RCC 7860 (cell line): ENCODE data around the gene CHST1.

Source experiments
- DNase-seq: peaks from one replicate; pipeline ENCODE4 v3.0.0-alpha.2; 2015; ENCODE audit warnings: low spot score
- FAIRE-seq: peaks from 2 replicates; lab custom pipeline; 2012; peaks lifted over from hg19 to GRCh38; lab: Jason Lieb, UNC

CHST1 gene

DNA sequence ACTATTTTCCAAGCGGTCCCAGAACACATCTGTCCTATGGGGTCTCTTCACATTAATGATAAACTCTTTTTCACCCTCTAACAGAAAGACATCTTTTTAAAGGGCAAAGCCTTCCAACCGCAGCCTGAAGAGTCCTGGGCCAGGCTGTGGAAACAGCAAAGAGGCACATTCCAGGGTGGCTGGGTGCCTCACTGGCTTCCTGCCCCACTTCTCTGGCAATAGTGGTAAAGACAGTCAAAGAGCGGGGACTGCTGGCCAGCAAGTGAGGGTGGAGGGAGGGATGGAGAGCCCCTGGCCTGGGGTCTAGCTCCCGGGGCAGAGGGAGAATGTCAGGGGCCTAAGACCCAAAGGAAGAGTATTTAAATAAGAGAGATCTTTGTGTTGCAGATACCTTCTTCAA, 10.2 kb upstream of the CHST1 start:
- no peak for DNase-seq
- no peak for FAIRE-seq

DNA sequence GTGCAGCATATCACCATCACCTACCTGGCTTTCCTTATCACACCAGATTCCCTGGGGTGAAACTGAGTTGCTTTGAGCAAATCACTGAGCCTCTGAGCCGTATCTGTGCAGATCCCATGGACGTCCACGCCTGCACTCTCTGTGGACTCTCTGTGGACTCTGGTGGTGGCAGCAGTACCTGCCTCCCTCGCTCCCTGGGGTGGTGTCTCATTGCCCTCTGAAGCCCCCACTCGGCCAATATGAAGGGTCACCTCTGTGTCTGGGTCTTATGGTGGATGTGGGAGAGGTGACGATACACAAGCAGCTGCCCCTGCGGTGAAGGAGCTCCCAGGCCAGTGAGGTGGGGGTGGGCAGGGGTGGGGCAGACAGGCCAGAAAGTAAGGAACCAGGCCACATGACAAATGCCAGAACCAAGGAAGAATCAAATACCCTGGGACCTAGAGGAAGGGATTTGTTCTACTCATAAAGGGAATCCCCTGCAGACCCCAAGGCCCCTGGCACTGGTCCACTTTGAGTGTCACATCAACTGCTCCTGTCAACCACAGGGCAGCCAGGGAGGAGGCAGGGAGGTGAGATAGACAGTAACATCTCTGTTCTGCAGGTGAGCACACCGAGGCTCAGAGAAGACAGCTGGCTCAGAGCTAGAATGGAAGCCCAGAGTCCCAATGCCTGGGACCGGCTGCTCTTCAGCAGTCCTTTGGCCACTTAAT, 9.2 kb upstream of the CHST1 start:
- FAIRE-seq (no peak), DNase-seq (no peak)

DNA sequence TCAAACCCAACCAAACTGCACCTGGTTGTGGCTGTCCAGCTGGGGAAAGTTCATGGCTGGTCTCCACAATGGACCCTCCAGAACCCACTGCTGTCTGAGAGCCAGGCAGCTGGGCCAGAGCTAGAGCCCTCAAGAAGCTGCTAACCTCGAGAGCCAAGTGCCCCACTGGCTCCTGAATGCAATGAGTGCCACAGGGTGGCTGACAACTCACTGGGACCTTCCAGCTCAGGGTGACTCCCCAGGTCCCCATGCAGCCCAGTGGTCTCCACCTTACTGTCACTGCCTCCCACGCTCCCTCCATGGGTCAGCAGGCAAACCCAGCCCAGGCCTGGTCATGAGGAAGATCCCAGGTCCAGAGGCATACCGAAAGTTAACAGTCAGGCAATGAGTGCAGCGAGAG, 8.0 kb upstream of the CHST1 start:
- no peak for FAIRE-seq
- no peak for DNase-seq

DNA sequence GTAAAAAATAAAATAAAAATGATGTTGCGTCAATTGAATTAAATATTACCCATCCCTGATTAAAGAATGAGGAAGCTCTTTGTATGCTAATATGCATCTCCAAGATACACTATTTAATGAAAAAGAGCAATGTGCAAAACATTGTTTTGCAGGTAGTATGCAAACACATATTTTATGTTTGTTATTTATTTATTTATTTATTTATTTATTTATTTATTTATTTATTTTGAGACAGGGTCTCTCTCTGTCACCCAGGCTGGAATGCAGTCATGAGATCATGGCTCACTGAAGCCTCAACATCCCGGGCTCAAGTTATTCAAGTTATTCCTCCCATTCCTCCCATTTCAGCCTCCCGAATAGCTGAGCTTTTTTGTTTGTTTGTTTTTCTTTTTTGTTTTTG, 7.2 kb upstream of the CHST1 start:
- DNase-seq (no peak), FAIRE-seq (no peak)

DNA sequence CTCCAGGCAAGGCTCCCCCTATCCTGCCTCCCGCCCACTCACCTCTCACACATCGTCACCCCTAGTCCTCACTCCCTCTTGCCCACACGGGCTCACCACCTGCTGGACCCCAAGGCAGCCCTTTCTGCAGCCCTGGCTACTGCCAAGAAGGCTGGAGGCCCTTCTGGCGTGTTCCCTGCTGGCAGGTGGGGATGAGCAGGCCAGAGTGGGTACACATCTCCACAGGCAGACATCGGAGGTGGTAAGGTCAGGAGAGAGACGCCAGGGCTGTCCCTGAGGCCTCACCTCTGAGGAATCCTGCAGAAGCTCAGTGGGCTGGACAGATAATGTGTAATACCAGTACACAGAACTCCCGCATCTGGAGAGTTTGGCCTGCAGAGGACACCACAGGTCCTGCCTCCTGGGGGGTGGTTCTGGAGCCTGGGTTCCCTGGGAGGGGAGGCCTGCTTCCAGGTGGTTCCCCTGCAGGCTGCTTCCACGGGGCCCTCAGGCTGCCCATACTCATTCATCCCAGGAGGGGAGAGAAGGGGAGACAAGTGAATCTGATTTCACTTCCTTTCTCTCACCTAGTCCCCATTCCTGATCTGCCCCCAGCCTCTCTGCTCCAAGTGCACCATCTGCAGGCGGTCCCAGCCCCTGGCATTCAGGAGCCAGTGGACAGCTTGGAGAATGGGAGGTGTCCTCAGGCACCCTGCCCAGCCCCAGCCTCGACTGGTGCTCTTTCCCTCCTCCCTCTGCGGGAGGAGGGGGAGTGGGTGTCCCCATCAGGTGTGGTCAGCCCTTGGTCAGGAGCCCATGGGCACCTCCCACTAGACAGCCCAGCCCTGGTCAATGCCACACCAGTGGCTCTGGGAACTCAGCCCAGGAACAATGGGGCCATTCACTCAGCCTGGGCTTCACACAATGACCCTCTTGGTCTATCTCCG, 6.1 kb upstream of the CHST1 start:
- FAIRE-seq (no peak), DNase-seq (no peak)

DNA sequence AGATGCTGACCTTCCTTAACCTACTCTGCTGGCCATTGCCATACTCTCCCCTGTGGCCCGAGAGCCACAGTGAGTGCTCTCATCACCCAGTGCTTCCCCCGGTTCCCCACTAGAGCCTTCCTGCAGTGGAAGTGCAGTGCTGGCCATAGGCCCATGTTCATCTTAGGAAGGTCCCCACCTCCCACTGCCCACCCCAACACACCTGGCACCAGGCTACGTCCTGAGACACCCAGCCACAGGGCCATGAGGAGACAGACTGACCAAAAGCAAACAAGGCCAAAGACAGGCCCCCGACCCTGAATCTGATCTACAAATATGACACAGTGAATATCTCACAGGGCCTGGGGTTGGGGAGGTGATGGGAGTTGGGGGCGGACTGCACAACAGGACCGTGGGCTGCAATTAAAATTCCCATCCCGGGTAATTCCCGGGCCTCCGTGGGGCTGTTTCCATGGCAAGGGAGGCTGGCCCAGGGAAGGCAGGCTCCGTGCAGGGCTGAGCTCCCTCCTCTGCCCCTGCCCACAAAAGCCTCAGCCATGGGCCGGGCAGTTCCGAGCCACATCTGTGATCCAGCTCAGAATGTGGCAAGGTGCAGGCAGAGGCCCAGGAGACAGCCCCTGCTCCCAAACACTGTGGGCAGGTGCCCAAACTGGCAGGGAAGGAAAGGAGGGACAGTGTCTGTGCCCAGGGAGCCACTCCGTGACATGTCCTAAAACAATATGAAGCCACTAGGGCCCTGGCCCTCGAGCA, 5.1 kb upstream of the CHST1 start:
- no peak for FAIRE-seq
- DNase-seq = no peak

DNA sequence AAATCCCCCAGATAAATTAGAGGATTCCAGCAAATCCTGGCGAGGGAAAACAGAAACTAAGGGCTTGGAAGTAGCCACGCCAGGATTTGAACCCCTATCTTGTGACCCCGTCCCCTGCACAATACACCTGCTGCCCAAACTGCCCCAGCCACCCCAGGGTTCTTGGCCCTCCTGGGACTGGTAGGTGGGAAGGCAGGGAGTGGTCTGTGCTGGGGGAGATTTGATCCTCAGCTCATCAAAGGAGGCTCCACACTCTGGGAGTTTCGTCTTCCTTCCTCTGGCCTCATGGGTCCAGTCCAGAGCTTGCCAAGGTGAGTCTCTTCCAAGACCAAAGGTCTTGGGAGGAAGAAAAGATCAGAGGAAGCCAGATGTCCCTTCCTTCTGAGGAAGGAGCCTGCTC, 4.5 kb upstream of the CHST1 start:
- no peak for FAIRE-seq
- DNase-seq = no peak

DNA sequence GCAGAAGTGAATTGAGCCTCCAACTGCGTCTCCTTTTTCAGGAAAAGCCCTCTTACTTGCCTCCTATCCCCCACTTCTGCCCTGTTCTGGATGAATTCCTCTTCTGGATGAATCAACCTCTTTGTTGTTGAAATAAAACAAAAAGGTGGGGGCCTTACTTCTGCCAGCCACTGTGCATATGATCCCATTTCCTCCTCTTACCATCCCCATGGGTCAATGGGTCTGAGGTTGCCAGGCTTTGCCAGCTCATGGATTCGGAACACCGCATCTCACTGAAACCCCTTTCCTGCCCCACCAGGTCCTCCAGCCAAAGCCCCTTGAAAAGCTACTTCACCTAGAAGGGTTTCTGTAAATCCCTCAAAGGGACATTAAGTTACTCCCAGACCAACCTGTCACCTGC, 3.7 kb upstream of the CHST1 start:
- no peak for FAIRE-seq

DNA sequence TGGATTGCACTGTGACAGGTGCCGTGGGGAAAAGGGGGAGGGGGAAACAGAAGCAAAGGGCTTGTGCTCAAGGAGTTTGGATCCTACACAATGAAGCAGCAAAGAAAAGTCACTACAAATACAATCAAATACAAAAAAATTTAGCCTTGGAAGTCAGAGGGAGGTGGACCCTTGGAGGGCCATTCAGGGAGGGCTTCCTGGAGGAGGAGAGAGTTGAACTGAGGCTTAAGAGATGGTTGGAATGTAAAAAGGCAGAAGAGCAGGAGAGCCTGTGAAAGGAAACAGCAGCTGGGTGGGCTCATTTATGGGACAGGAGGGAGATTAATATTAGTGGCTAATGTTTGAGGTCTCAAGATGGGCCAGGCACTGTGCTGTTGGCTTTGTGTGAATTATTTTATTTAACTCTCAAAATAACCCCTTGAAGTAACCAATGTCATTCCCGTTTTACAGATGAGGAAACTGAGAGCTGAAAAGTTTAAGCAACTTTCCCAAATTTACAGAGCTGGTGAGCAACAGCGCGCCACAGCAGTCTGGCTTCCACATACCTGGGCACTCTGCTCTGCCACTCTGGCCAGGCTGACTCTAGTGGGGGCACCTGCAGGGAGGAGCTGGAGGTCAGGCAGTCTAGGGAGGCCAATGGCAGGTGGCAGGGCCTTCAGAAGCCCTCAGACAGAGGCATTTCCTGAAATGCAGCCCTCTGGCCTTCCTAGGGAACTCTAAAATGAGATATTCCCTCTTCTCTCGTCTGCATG, 2.7 kb upstream of the CHST1 start:
- no peak for DNase-seq
- no peak for FAIRE-seq

More for the DNA sequence above, 3.7 kb upstream of the CHST1 start:
- no peak for DNase-seq

DNA sequence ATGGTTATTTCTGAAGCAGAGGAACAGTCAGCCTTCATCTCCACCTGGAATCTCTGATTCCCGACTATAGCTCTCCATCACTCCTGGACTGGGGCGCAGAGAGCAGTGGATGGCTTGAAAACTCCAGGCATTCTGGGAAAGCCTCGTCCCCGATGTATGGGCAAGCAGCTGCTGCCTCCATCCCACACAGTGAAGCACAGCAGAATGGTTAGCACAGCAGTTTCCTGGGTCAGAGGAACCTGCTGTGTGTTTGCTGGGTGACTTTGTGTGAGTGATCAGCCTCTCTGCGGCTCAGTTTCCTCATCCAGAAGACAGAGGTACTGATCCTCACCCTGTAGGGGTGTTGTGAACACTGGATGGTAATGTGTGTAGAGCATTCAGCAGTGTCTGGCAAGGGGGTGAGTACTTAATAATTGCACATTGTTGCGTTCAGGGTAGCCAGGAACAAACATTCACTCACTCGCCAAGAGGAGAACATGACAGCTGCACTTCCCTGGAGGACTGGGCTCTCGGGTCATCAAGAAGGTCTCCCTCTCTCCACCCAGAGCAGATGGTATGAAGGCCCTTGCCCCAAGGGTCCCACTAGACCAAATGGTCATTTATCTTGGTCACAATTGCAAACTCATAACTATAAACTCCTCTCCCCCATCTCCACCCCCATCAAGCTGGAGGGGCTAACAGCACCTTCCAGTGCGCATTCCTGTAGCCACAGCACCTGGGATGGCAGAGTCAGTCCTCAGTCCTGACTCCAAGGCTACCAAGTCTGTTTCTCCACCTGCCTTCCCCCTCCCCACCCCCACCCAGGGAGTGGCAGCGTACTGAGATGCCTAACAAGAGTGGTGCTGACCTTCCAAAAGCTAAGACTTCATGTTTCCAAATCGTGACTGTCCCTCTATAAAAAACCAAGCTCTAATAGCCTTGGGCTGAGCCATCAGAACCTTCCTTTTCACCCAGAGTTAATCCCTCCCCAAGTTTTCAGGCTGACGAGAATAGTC, 1.5 kb upstream of the CHST1 start:
- no peak for FAIRE-seq

DNA sequence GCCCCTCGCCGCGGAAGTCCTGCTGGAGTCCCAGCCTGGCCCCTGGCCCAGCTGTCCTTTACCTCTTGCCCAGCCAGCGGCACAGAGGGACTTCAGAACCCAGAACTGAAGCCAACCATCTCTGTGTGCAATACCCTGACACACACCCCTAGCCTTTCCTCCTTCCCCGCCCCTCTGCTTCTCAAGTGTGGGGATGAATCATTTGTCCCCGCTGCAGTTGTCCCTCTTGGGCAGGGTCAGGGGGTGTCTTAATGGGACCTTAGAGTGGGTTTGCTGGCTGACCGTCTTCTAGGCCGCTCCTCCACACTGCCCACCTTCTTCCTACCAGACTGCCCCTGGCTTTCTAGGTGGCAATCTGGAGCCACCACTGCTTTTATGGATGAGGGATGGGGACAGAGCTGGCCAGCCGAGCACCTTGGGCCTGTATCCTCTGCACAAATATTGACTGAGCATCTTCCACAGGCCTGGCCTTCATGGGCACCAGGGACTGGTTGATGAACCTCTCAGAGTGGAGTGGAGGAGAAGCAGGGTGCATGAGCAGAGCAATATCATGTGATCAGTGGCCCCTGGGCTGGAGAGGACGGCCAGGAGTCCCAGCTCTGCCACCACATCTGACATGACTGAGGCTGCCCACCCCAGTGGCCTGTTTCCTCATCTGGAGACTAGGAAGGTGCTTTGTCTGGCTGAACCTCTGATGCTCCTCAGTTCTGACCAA, 668 bp upstream of the CHST1 start:
- DNase-seq = no peak

More for the DNA sequence above, 1.5 kb upstream of the CHST1 start:
- DNase-seq = no peak

DNA sequence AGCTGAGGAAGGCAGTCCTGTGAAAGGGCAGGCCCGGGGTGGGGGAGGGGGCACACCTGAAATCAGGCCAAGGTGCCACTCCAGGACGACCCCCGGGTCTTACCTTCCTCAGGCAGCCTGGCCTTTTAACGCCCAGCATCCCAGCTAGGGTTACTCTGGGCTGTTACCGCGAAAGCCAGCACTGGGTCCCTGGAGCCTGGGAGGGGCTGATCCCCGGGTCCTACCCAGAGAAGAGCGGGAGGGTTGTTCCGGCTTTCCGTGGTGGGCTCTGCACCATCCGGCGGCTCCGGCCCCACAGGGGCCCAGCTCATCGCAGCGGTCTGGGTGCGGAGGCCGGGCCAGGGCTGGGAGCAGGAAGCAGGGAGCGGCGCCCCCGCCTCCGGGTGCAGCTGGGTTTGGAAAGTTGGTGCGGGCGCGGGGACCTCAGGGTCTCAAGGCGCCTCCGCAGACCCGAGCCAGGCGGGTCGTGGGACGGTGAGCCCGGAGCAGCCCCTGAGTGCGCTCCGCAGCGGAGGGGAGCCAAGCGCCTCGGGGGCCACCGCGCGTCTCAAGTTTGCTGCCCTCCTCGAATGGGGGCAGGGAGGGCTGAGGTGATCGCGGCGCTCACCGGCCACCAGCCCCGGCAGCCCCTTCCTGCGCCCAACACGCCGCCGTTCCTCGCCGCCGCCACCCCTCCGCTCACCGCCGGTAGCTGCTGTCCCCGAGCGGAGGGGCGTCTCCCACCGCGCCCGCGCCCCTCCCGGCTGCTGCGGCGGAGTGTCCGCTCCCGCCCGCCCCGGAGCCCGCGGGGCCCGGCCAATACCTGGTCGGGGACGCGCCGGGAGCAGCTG, 831 bp downstream of the CHST1 start:
- no peak for DNase-seq
- FAIRE-seq = no peak

More for the DNA sequence above, 668 bp upstream of the CHST1 start:
- no peak for FAIRE-seq

DNA sequence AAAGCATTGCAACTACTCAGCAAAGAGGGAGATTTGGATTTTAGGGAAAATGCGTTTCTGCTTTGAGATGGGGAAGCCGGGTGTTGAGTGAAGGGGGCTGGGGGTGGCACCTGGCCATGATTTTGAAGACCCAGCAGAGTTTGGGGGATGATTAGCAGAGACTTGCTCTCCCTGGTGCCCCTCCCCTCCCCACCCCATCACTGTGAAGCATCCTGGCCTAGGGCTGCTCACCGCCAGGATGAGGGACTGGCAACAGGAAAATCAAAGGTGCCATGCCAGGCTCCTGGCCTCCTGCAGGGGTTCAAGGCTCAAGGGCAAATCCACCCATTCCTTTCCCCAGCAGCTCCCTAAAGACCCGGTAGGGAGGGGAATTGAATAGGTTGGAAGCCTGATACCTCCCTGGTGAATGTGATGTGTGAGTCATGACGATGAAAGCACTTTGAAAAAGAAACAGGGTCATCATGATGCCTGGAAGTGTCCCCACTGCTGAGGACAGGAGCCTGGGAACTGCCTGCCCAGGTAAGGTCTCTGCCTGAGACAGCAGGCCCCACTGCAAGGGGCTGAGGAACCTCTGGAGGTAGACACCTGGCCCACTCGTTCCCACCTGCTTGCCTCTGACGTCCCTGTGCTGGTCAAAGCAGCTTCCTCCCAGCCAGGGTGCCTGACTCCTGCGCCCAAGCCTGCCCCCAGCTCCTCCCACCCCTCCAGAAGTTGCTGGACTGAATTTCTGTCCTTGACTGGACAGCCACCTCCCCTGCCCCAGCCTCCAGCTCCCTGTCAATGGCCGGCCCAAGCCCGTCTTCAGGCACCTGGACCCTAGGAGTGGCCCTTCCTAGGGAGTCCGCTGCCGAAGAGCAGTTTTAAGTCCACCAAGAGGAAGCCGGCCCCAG, 1.7 kb downstream of the CHST1 start:
- FAIRE-seq (no peak), DNase-seq (peak; percentile 4)

DNA sequence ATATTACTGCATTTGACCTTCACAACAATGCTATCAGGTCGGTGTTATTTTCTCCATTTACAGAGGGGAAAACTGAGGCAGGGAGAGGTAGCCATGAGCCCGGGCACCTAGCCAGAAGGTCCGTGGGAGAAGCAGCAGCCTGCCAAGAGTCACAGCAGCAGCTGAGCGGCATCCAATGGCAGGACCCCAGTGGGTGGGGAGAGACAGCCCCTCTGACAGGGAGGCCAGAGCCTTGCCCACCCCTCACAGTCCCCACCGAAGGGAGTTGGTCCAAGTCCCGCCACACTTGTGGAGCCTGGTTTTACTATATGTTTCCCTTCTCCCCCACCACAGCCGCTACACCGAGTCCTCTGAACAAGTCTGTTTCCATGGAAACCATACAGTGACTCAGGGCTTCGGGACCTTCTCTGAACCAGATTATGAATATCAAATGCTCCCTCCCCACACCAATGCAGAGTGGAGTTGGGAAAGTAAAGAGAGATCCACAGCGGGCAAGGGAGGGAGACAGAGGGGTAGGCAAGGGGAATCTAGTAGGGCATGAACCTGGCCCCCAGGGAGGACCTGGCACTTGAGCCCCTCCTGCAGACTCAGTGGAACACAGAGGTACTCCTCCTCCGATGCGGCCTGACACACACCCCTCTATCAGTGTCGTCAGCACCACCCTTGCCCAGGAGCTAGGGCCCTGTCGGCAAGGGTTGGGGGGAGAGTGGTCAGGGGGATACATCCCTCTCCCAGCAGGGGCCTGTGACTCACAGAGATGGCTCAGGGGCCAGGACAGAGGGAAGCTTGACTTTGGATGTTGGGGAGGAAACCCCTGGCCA, 2.5 kb downstream of the CHST1 start:
- DNase-seq (peak; percentile 58), FAIRE-seq (no peak)

DNA sequence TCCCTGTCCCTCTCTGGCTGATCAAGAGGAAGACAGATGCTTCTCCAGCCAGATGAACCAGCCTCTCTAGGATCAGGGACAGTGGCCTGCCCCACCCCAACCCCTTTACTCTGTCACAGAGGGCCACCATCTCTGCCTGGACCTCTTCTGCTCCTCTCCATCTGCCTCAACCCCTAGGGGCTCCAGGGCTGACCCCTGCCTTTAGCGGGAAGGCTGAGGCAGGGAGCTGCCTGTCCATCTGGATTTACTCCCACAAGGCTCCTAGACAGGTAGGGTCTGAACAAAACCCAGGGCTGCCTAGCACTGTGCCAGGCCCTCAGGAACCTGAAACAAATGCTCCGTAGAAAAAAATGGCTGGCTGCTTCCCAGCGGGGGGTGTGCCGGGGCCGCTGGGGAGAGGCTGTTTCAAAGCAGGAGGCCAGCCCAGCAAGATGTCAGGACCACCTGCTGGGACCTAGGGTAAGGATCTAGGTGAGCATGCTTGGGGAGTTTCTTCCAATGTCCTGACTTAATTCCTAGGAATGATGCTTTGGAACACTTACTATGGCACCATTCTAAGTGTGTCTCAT, 3.2 kb downstream of the CHST1 start:
- DNase-seq (no peak), FAIRE-seq (no peak)
